Measurements from ENCODE around the gene SLC18B1. TPM values are rescaled to one million over a fixed set of nuclear protein-coding genes. Genes with fewer than 3 reads are reported as not detected.

SLC18B1 gene
- total RNA-seq, 1 donor from 2014 or later, result 3.4 TPM

DNA sequence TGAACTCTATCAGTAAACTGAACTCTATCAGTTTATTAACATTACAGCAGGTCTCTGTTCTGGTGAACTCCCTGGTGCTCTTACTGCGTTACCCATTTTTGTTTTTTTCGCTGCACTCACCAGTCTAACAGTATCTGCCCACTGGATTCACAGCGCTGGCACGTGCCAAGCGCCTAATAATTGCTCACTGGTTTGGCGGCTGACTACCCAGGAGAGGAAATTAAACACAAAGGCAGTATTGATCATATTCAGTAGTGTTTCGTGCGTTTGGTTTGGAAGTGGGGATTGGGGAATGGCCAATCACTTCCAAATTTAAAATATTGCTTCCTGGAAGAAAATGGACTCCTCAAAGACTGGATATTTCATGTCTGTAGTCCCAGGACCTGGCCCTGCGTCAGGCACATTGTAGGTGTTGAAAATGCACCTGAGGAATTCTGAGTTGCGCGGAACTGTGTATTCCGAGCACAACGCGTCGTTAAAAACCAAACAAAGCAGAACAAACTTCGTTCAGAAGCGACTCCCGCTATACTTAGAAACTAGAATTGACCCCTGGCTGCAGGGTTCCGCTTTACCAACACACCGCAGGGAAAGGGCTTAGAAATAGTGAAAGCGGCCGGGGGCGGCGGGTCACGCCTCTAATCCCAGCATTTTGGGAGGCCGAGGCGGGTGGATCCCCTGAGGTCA, 14.9 kb upstream of the SLC18B1 start:
- no peak for DNase-seq (ENCODE audit: low read depth)
- TF ChIP-seq, protein P1, sequence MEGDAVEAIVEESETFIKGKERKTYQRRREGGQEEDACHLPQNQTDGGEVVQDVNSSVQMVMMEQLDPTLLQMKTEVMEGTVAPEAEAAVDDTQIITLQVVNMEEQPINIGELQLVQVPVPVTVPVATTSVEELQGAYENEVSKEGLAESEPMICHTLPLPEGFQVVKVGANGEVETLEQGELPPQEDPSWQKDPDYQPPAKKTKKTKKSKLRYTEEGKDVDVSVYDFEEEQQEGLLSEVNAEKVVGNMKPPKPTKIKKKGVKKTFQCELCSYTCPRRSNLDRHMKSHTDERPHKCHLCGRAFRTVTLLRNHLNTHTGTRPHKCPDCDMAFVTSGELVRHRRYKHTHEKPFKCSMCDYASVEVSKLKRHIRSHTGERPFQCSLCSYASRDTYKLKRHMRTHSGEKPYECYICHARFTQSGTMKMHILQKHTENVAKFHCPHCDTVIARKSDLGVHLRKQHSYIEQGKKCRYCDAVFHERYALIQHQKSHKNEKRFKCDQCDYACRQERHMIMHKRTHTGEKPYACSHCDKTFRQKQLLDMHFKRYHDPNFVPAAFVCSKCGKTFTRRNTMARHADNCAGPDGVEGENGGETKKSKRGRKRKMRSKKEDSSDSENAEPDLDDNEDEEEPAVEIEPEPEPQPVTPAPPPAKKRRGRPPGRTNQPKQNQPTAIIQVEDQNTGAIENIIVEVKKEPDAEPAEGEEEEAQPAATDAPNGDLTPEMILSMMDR (conservative IDR thresholded peaks at IDR 0.05; ENCODE audit: low read depth, low read length), result no peak
- peak overlapping the region; percentile 85 for H3K4me3 ChIP-seq (ENCODE audit: low read depth, low read length)

DNA sequence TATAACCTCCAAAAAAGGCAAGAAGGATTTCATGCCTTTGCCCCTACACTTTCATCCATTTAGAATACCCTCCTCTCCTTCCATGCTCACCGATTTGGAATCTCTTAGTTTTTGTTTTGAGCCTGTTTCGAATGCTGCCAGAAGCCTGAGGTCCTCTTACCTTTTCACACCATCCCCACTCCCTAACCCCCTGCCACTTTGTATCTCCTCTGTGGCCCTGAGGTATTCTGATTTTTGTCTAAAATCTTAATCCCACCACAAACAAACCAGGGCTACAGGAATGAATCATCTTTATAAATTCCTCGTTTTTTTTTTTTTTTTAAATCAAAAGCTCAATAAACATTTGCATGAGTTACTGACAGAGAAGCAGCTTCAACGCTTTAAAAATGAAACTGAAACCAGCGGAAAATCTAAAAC, 14.3 kb upstream of the SLC18B1 start:
- no peak for DNase-seq (ENCODE audit: low read depth)
- peak overlapping the region; percentile 85 for H3K4me3 ChIP-seq (ENCODE audit: low read depth, low read length)
- TF ChIP-seq, protein P1 (conservative IDR thresholded peaks at IDR 0.05; ENCODE audit: low read depth, low read length), result no peak

- peak overlapping the region; percentile 85 for H3K4me3 ChIP-seq (ENCODE audit: low read depth, low read length)
- no peak for DNase-seq (ENCODE audit: low read depth)
- TF ChIP-seq, protein P1 (conservative IDR thresholded peaks at IDR 0.05; ENCODE audit: low read depth, low read length), result no peak
Observed at GRCh38 chr6:132812255-132812732, 13.9 kb upstream of the SLC18B1 start.

DNA sequence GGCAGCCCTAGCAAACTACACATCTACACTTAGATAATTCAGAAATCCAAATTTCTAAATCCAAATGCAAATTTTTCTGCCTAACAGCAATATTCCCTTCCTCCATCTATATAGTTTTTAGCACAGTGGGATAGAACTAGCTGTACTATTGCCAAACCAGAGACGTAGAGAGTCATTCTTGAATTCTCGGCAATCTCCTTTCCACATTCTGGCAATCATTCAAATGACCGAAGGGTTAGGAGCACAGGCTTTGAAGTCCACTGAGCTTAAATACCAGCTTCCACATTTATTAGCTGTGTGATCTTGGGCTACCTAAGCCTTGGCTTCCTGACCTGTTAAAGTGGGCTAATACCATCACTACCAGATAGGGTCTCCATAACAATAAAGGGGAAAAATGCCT, 12.8 kb upstream of the SLC18B1 start:
- TF ChIP-seq, protein P1 (conservative IDR thresholded peaks at IDR 0.05; ENCODE audit: low read depth, low read length), result no peak
- no peak overlapping the region for H3K4me3 ChIP-seq (ENCODE audit: low read depth, low read length)
- DNase-seq (ENCODE audit: low read depth), result no peak

DNA sequence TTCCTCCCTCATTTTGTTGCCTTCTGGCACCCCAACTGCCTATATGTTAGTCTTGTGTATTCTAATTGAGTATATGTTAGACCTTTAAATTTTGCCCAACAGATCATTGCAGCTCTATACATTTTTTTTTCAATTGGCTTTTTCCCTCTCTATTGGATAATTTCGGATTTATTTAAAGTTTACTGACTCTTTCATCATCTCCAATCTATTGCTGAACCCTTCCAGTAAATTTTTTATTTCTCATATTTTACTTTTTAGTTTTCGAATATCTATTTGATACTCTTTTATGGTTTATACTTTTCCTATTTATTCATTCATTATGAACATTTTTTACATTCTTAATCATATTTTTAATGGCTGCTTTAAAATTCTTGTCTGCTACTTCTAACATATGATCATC, 7.1 kb upstream of the SLC18B1 start:
- H3K4me3 ChIP-seq (ENCODE audit: low read depth, low read length), result no peak overlapping the region
- TF ChIP-seq, protein P1 (conservative IDR thresholded peaks at IDR 0.05; ENCODE audit: low read depth, low read length), result no peak
- no peak for DNase-seq (ENCODE audit: low read depth)

DNA sequence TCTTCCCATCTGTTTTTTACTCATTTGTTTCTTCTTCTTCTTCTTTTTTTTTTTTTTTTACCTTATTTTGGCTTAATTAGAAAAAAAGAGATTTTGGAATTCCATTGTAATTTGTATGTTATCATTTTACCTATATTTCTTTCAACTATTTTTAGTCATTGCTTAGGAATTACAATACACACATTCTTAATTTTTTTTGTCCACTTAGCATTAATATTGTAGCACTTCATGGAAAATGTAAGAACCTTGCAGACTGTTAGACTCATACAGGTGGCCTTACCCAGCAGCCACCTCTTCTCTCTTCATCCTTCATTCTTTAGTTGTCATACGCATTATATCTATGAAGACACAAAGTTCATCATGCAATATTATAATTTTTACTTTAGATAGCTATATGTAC, 5.8 kb upstream of the SLC18B1 start:
- TF ChIP-seq, protein P1 (conservative IDR thresholded peaks at IDR 0.05; ENCODE audit: low read depth, low read length), result no peak
- H3K4me3 ChIP-seq (ENCODE audit: low read depth, low read length), result no peak overlapping the region
- no peak for DNase-seq (ENCODE audit: low read depth)

DNA sequence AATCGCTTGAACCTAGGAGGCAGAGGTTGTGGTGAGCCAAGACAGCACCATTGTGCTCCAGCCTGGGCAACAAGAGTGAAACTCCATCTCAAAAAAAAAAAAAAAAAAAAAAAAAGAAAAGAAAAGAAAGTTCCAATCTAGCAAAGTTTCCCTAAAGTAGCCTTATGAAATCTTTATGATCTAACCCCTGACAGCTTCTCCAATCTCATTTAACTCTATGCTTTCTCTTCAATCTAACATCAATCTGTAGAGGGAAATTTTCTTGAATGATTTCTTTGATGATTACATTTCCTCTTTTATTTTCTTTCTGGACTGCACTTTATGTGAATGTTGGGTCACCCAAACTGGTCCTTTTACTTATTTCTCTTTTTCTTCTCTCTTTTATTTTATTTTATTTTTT, 2.2 kb upstream of the SLC18B1 start:
- no peak overlapping the region for H3K4me3 ChIP-seq (ENCODE audit: low read depth, low read length)
- DNase-seq (ENCODE audit: low read depth), result no peak
- TF ChIP-seq, protein P1 (conservative IDR thresholded peaks at IDR 0.05; ENCODE audit: low read depth, low read length), result no peak

Measured in epithelial cell of proximal tubule (primary cell).